KOPT-K1 (cell line): ENCODE measurements around the gene SLC26A9.
"Not testable (repeated sequence)": the region's sequence is repeated elsewhere in the genome, so short reads cannot be mapped to it uniquely, and the experiment has no call there.

Source experiments
- H3K27ac ChIP-seq: fragments of 200-600 bp; sonication (generic); 2 replicates; pipeline ENCODE4 v1.5.1; 2016; ENCODE audit warnings: antibody characterized with exemption, mild to moderate bottlenecking, low read depth, low read length; ENCODE audit not compliant: poor library complexity, severe bottlenecking
- H3K36me3 ChIP-seq: fragments of 200-600 bp; sonication (generic); 2 replicates; pipeline ENCODE4 v1.5.1; 2017; ENCODE audit warnings: antibody characterized with exemption, mild to moderate bottlenecking, low read length, moderate library complexity; ENCODE audit not compliant: insufficient read depth
- H3K9me3 ChIP-seq: fragments of 200-600 bp; sonication (generic); 2 replicates; pipeline ENCODE4 v1.5.1; 2017; ENCODE audit warnings: antibody characterized with exemption, low read length, mild to moderate bottlenecking; ENCODE audit not compliant: insufficient read depth, poor library complexity, severe bottlenecking

Gene SLC26A9

GRCh38 chr1:205916541-205916940 lies 26.7 kb downstream of the SLC26A9 start:
- no peaks in the 10 kb centered on the region for H3K36me3 ChIP-seq
- H3K9me3 ChIP-seq: no peaks in the 10 kb centered on the region
- H3K27ac ChIP-seq: no peak overlapping the region

DNA sequence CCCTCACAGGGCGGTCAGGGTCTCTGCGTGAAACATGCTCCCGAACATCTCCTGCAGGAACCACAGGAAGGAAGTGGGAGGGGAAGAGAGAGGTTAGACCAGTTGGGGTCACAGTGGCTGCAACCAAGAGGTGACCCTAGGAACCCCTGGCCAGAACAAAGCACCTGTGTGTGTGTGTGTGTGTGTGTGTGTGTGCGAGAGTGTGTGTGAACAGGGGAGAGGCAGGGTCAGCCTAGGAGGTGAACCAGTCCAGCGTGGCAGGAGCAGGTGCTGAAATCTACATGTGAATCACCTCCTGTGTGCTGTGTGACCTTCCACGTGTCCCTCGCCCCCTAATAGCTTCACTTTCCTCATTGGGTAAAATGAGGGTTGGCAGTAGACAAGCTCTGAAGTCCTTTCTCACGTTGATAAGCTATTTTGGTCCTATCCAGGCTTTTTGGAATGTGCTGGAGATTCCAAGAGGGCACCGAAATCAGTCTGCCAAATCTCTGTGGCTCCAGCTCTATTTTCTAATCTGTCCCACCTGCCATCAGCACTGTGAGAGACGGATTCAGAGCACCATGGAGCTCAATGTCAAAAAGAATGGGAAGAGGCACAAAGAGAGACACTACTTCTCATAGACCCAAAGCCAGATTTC lies 27.8 kb downstream of the SLC26A9 start:
- H3K36me3 ChIP-seq: no peaks in the 10 kb centered on the region
- H3K9me3 ChIP-seq: no peaks in the 10 kb centered on the region
- H3K27ac ChIP-seq: no peak overlapping the region

DNA sequence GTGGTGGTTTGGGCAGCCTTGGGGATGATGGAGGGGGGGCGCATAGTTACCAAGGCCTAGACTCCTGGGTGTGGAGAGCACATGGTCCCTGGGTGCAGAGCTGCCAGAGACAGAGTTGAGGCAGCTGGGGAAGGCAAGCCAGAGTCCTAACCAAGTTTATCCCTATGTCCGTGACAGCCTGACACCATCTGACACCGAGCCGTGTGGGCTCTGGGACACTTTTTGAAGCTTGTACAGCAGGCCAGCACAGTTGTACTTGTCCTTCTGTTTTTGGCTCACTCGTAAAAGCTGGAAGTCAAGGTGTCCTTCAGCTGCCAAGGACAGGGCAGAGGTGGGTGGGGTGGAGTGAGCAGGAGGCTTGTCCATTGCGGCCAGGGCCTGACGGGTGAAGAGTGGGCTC lies 28.5 kb downstream of the SLC26A9 start:
- H3K9me3 ChIP-seq: no peaks in the 10 kb centered on the region
- H3K27ac ChIP-seq: no peak overlapping the region
- H3K36me3 ChIP-seq: no peaks in the 10 kb centered on the region

- no peaks in the 10 kb centered on the region for H3K9me3 ChIP-seq
Observed at GRCh38 chr1:205914155-205914507, 29.1 kb downstream of the SLC26A9 start.

GRCh38 chr1:205913451-205914154 lies 29.7 kb downstream of the SLC26A9 start:
- Histone ChIP-seq H3K9me3 (no peaks in the 10 kb centered on the region), H3K27ac (no peak overlapping the region), H3K36me3 (no peaks in the 10 kb centered on the region)

More at GRCh38 chr1:205914155-205914507, 29.1 kb downstream of the SLC26A9 start:
- H3K27ac ChIP-seq: no peak overlapping the region
- no peaks in the 10 kb centered on the region for H3K36me3 ChIP-seq

- Histone ChIP-seq H3K27ac (no peak overlapping the region), H3K9me3 (no peaks in the 10 kb centered on the region), H3K36me3 (no peaks in the 10 kb centered on the region)
Observed at GRCh38 chr1:205907794-205908193, 35.5 kb downstream of the SLC26A9 start.

DNA sequence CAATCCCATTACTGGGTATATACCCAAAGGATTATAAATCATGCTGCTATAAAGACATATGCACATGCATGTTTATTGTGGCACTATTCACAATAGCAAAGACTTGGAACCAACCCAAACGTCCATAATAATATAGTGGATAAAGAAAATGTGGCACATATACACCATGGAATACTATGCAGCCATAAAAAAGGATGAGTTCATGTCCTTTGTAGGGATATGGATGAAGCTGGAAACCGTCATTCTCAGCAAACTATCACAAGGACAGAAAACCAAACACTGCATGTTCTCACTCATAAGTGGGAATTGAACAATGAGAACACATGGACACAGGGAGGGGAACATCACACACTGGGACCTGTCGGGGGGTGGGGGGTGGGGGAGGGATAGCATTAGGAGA lies 38.2 kb downstream of the SLC26A9 start:
- H3K36me3 ChIP-seq, H3K27ac ChIP-seq, H3K9me3 ChIP-seq: not testable (repeated sequence)

DNA sequence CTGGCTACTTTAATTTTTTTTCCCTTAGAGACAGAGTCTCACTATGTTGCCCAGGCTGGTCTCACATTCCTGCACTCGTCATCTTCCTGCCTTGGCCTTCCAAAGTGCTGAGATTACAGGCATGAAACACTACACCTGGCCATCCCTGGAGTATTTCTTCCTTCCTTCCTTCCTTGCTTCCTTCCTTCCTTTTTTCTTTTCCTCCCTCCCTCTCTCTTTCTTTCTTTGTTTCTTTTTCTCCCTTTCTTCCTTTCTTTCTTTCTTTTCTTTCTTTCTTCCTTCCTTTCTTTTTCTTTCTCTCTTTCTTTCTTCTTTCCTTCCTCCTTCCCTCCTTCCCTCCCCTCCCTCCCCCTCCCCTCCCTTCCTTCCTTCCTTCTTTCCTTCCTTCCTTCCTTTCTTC lies 46.9 kb downstream of the SLC26A9 start:
- no peak overlapping the region for H3K27ac ChIP-seq
- peaks cover 36% of the 10 kb centered on the region for H3K9me3 ChIP-seq
- no peaks in the 10 kb centered on the region for H3K36me3 ChIP-seq

GRCh38 chr1:205894119-205894518 lies 49.1 kb downstream of the SLC26A9 start:
- peaks cover 56% of the 10 kb centered on the region for H3K9me3 ChIP-seq
- not testable (repeated sequence) for H3K36me3 ChIP-seq, H3K27ac ChIP-seq

DNA sequence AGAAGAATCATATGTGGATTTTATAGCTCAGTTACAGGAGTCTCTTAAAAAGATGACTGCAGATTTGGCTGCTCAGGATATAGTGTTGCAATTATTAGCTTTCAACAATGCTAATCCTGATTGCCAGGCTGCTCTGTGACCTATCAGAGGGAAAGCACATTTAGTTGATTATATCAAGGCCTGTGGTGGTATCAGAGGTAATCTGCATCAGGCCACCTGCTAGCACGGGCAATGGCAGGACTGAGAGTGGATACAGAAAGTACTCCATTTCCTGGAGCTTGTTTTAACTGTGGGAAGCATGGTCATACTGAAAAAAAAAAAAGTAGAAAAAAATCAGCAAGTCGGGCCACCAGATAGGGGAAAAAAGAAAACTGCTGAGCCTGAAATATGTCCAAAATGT lies 51.1 kb downstream of the SLC26A9 start:
- not testable (repeated sequence) for H3K27ac ChIP-seq, H3K36me3 ChIP-seq
- H3K9me3 ChIP-seq: peaks cover 47% of the 10 kb centered on the region

GRCh38 chr1:205891481-205891880 lies 51.8 kb downstream of the SLC26A9 start:
- H3K9me3 ChIP-seq: peaks cover 42% of the 10 kb centered on the region
- H3K36me3 ChIP-seq, H3K27ac ChIP-seq: not testable (repeated sequence)

DNA sequence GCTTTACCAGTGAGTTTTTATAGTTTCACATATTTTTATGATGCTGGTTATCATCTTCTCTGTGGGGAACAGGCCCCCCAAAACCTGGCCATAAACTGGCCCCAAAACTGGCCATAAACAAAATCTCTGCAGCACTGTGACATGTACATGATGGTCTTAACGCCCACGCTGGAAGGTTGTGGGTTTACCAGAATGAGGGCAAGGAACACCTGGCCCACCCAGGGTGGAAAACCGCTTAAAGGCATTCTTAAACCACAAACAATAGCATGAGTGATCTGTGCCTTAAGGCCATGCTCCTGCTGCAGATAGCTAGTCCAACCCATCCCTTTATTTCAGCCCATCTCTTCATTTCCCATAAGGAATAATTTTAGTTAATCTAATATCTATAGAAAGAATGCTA lies 52.6 kb downstream of the SLC26A9 start:
- not testable (repeated sequence) for H3K27ac ChIP-seq, H3K36me3 ChIP-seq
- peaks cover 33% of the 10 kb centered on the region for H3K9me3 ChIP-seq

DNA sequence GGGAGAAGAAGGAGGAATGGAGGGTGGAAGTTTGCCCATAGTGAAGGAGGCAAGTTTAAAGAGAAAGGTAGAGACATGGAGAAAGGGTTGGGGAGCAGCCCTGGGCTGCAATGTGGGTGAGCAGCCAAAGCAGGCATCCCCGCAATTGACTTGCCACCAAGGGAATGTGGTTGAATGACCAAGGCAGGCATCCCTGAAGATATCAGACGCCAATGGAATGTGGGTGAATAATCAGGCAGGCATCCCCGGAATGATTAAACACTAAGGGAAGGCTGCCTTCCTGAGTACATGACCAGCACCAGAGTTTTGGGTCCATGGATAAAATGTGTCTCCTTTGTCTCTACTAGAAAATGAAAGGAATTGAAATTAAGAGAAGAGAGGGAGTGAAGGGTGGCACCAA lies 53.5 kb downstream of the SLC26A9 start:
- not testable (repeated sequence) for H3K27ac ChIP-seq
- peaks cover 30% of the 10 kb centered on the region for H3K9me3 ChIP-seq

DNA sequence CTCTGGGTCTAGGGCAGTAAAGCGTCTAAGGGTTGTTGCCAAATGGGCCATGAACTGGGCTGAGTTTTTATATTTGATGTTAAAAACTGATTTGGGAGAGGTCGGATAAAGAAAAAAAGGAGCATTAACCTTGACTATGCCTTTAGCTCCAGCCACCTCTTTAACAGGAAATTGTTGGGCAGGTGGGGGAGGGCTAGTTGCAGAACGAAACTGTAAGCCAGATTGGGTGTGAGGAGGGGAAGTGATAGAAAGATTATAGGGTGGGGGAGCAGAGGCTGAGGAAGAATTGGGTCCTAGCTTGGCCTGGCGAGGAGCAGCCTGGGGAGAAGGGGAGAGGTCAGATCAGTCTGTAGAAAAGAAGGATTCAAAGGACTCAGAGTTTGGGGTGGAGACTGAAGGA lies 54.2 kb downstream of the SLC26A9 start:
- H3K36me3 ChIP-seq, H3K27ac ChIP-seq: not testable (repeated sequence)
- peaks cover 30% of the 10 kb centered on the region for H3K9me3 ChIP-seq

More for the DNA sequence above, 53.5 kb downstream of the SLC26A9 start:
- not testable (repeated sequence) for H3K36me3 ChIP-seq

GRCh38 chr1:205883792-205884191 lies 59.5 kb downstream of the SLC26A9 start:
- H3K27ac ChIP-seq: no peak overlapping the region
- H3K9me3 ChIP-seq: peaks cover 30% of the 10 kb centered on the region
- H3K36me3 ChIP-seq: no peaks in the 10 kb centered on the region

- Histone ChIP-seq H3K36me3 (no peaks in the 10 kb centered on the region), H3K27ac (no peak overlapping the region), H3K9me3 (peaks cover 38% of the 10 kb centered on the region)
Observed at GRCh38 chr1:205880923-205881322, 62.3 kb downstream of the SLC26A9 start.
